ENCODE measurements around the gene PIGX.

PIGX gene

DNA sequence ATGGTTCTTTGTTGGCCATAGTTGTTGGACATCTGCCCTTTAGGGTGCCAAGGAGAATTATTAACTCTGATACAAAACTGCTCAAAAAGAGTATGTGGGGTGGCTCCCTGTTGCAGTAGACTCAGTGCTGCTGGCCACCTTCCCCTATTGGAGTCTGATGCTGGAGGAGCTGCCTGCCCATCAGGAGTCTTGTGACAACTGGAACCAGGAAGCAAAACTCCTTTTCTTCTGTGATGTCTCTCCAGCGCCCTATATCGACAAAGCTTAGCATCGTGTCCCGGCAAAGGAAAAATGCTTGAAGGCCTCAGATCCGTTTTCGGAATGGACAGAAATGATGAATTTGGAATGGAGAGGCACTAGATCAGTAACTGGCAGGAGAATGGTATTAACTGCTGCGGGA is 51.0 kb downstream of the PIGX start:
- no peak for DNase-seq

- DNase-seq = no peak
These were observed 53.3 kb downstream of the PIGX start for GRCh38 chr3:196765454-196765853.

DNA sequence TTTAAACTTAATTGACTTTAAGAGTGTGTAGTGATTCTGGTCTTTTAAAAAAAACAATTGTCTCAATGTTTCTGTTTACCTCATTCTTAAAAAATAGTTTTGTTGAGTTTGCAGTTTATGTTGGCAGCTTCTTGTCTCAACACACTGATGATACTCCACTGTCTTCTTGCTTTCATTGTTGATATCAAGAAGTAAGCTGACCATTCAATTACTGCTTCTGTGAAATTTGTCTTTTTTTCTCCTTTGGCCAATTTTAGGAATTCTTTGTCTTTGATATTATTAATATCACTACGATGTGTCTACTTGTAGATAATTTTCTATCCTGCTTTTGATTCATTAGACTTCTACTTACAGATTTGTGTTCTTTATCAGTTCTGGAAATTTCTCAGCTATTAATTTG is 58.9 kb downstream of the PIGX start:
- no peak for DNase-seq

DNA sequence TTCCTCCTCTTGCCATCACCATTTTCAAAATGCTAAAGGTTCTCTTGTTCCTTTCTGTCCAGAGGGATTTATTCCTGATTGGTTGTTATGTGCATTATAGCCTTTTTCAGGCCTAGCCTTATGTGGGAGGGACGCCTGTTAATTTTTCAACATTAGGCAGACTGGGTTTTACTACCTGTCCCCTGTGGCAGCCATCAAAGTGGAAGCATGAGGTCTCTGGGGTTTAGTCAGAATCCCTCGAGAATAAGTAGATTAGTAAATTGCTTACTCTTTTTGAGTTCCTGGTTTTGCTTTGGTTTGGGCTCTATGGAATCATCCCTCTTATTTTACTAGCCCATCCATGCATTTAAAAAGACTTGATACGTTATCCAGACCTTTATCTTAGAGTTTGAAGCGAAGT is 59.9 kb downstream of the PIGX start:
- no peak for DNase-seq

DNA sequence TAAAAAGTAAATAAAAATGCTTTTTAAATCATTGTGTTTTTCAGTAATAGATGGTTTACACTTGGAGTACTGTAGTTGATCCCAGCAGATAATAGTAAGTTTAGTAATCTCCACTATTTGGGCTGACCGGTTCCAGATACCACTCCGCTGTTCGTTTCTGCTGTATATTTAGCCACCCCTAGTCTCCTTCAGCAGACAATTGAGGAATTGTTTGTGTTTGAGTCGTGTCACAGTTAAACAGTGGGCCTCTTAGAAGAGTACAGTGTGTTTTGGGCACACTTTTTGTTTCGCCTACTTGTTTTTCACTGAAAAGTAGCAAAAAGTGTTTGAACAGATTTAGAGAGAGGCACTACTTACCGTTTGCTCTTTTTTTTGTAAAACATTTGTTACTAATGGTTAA is 60.7 kb downstream of the PIGX start:
- DNase-seq = no peak

GRCh38 chr3:196774191-196774820 is 62.1 kb downstream of the PIGX start:
- no peak for DNase-seq

DNA sequence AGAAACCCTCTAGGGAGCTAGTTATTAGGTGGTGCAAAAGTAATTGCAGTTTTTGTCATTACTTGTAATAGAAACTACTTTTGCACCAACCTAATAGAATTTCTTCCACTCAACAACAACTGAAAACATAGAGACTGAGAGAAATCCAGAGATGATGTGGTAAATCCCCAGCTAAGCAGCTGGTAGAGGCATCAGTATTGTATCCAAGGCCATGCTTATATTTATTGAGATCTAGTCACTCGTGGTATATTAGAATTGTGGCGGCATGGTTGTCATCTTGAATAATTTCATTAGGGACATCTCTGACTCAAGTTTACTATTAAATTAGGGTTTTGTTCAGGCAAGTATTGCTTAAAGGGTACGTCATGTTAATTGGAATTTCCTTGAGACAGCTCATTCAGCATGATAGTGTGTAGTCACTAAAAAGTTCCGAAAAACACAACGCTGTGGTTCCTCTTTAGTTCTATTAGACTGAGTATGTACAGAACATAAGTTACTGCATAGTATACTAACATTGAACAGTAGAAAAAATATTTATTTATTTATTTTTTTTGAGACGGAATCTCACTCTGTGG is 62.8 kb downstream of the PIGX start:
- DNase-seq = no peak

DNA sequence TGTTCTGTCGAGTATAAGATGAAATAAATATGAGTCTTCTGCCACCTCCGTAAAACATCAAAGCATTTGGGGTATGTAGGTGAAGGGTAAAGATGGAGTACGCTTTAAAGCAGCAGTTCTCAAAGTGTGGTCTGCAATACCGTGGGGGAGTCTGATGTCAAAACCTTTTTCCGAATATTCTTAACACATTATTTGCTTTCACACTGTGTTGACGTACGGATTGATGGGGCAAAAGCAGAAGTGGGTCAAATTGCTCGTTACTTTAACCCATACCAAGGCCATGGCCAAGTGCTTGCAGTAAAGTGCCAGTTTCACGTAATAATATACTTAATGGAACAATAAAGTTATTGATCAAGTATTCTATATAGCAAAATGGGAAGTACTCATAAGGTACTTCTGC is 63.8 kb downstream of the PIGX start:
- DNase-seq = no peak

DNA sequence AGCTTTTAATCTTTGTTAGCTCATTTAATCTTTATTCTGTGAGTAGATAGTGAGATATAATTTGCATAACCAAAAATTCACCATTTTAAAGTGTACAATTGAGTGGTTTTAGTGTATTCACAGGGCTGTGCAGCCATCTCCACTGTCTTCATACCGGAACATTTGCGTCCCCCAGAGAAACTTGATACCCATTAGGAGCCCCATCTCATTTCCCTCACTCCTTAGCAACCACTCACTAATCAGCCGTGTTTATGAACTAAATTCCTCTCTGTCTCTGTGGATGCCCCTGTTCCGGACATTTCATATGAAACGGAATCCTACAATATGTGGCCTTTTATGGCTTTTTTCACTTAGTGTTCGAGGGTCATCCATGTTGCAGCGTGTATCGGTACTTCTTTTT is 65.7 kb downstream of the PIGX start:
- no peak for DNase-seq

- DNase-seq = peak; percentile 38
These were observed 66.6 kb downstream of the PIGX start for GRCh38 chr3:196778755-196779154.

DNA sequence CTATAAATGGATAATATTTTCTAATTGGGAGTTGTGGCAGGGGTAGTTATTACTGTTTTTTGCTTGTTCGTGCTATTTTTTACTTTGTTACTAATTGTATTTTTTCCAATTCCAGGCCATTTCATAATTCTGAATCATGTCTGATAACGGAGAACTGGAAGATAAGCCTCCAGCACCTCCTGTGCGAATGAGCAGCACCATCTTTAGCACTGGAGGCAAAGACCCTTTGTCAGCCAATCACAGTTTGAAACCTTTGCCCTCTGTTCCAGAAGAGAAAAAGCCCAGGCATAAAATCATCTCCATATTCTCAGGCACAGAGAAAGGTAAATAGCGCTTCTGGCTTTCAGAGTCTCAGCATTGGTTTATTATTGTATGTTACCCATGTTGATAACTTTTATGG is 70.3 kb downstream of the PIGX start:
- no peak for DNase-seq

All from amniotic stem cell (primary cell).